ENCODE data around the gene YWHAB.
A peak's percentile ranks its signal among the peaks of the same experiment; 100 is the strongest.
"Not testable (repeated sequence)": the region's sequence is repeated elsewhere in the genome, so short reads cannot be mapped to it uniquely, and the experiment has no call there.

YWHAB gene

DNA sequence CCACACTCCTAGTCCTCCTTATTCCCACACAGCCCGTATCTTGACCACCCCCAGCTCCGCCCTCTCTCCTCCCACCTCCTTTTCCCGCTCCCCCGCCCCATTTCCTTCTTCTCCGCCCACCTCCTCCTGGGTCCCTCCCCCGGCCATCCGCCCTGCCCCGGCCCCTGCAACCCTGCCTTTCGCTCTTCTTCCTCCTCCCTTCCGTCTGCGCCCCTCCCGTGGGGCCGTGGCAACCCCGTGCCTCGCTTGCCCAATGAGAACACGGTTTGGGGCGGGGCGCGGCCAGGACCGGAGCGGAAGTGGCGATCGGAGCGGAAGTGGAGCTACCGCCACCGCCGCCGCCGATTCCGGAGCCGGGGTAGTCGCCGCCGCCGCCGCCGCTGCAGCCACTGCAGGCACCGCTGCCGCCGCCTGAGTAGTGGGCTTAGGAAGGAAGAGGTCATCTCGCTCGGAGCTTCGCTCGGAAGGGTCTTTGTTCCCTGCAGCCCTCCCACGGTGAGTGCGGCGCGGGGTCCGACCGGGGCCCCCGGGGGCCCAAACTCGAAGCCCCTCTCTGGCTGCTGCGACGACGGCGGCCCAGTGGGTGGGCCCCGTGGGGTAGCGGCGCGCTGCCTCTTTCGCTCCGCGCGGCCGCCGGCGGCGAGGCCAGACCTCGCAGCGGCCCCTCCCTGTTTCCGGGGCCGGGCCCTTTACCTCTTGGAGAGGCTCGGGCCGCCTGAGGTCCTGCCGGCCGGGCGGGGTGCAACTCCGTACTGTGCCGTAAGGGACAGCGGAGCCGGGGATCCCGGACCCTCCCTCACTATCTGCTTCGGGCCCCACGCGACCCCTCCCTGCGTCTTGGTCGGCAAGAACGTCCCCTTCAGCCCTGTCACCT, at the start of gene YWHAB:
YWHAB (plus strand) TSS at position 314 of the 874 bp plus-strand sequence. CDS start 15,829 bp downstream, outside the sequence.
- peak; percentile 88 for DNase-seq

DNA sequence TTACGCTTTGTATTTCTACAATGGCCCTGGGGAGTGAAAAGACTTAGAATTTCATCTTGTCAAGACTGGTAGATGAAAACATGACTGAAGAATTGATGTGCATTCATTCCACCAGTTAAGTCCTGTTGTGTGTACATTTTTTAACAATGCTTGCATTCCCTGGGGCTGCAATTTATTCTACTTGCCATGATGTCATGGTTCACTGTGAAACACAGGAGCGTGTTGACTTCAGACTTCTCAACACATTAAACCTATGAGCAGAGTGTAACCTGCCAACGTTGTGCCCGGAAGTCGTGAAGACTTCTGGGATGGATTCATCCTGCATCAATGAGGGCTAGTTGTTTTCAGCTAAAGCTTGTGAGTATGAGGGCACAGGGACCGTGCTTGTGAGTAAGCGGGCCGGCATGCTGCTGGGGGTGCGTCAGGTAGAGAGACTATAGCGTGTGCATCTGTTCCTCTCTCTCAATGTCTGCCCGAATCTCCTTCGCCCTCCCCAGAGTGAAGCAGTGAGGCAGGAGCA, 48.8 kb upstream of the YWHAB start:
- no peak for DNase-seq

DNA sequence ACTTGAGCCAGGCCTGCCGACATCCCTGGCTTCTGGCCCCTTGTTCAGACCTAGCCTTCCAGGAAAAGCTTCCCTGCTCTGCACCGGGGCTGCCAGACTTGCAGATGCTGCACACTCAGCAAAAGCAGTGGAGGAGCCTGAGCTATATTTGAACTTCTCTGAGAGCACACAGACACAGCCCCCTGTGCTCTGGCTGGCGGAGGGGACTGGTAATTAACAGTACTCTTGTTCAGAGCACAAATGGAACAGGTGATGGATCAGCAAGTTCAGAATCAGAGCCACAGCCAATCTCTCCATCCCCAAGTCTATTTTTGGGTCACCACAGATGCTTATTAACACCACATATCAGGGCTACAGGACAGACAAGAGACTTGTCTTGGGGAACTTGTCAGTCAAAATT, 47.6 kb upstream of the YWHAB start:
- DNase-seq = no peak

GRCh38 chr20:44838521-44838920, 47.0 kb upstream of the YWHAB start:
- DNase-seq = no peak

DNA sequence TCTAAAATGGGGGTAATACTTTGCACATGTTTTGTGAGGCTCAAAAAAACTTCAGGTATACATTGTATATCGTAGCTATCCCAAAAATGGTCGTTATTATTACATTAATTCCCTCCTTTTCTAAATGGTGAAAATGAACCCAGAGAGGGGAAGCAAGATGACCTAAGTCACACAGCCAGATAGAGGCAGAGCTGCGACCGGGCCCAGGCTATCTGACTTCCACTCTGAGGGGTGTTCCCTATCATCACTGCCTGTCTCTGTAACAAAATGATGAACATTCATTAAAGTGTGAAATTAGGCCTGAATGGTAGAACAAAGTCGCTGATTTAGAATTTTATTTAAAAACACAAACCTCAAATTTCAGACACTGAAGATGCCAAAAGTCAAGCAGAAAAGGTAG, 46.0 kb upstream of the YWHAB start:
- DNase-seq = no peak

- no peak for DNase-seq
Measured at GRCh38 chr20:44840826-44841225, 44.7 kb upstream of the YWHAB start.

GRCh38 chr20:44841955-44842354, 43.5 kb upstream of the YWHAB start:
- DNase-seq = no peak

DNA sequence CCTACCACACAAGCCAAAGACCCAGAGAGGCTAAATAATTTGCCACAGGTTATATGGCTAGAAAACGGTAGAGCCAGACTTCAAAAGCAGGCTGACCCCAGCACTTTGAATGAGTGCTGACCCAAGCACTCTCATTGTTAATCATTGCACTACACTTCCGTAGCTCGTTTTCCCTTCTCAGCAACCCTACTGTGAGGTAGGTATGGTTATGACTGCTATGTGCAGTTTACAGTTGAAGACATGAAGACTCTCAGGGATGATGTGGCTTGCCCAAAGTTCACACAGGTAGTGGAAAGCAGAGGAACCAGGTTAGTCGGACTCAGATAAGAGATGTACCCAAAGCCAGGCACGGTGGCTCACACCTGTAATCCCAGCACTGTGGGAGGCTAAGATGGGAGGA, 41.6 kb upstream of the YWHAB start:
- no peak for DNase-seq

DNA sequence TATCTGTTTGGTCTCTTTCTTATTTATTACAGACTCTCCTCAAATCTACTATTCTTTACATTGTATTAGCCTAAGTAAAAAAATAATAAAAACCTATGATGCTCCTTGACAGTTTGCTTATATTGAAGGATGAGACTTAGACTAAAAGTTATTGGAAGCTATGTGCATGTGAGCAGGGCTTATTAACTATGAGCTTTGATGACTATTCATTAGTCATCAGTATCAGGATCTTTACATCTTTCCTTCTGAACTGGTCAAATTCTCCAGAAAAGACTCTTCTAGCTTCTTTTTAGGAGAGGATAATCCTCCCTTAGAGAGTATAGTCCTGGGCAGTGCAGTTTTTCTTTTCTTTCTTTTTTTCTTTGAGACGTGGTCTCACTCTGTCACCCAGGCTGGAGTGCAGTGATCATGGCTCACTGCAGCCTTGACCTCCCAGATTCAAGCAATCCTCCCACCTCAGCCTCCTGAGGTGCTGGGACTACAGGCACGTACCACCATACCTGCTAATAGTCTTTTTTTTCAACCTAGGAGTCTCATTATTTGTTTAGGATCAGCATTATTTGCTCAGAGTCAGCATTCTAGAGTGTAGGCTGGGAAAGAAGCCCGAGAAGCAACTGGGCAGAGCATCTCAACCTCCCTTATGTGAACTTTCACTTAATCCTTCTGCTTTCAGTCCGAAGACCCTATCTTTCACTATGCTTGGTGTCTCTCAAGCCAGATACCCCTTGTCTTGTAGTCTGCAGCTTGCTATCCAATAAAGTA, 37.1 kb upstream of the YWHAB start:
- no peak for DNase-seq

DNA sequence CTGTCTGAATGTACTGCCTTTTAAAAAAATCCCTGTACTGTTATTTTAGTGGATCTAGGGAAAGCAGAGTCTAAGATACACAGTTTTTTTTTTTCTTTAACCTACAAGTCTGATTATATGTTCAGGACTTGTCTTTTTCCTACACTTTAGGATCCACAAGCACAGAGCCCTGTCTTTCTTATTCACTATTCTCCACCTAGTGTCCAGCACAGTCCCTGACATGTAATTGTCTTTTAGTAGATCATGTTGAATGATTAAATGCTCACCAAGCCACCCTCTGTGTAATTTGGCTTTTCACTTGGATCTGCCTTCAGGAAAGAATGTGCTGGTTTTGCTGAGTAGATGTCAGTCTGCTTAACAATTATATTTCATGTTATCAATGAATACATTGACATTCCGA, 35.8 kb upstream of the YWHAB start:
- no peak for DNase-seq

- DNase-seq = no peak
Measured at GRCh38 chr20:44850272-44850671, 35.2 kb upstream of the YWHAB start.

DNA sequence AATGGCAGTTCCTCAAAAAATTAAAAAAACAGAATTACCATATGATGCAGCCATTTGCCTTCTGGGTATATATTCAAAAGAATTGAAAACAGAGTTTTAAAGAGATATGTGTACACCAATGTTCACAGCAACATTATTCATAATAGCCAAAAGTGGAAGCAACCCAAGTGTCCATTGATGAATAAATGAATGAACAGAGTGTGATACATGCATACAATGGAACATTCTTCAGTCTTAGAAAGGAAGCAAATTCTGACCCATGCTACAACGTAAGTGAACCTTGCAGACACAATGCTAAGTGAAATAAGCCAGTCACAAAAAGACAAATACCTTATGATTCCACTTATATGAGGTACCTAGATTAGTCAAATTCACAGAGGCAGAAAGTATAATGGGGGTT, 34.7 kb upstream of the YWHAB start:
- no peak for DNase-seq

DNA sequence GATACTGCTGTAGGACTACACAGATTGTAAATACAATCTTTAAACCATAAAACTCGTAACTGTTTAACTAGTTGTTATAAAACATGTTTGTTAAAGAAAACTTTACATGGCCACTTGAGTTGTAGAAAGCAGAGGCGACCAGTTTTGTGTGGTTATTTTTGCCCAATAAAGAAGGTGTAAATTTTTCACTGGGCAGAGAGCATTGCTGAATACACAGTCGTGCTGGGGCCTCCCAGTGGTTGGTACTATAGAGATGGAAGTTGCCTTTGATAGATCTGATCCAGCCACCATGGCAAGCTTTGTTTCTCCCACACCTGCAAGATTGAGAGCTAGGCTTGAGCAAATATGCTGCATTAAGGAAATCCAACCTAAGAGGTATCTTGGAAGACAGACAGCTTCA, 34.0 kb upstream of the YWHAB start:
- no peak for DNase-seq

DNA sequence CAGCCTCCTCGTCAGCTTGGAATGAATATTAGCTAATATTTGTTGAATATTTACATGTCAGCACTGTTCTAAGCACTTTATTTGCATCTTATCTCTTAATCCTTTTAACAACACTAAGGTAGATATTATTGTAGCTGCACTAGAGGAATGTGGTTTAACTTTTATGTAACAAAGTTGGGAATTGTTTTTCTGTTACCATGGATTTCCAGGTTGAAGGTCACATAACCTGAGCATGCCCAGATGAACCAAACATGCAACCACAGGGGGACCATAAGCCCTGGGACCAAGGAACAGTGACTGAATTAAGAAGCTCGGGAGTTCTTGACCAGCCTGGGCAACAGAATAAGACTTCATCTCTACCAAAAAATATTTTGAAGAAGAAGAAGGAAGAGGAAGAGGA, 29.1 kb upstream of the YWHAB start:
- DNase-seq = no peak

- DNase-seq = no peak
Measured at GRCh38 chr20:44856856-44857448, 28.6 kb upstream of the YWHAB start.

GRCh38 chr20:44858606-44859360, 26.7 kb upstream of the YWHAB start:
- no peak for DNase-seq

DNA sequence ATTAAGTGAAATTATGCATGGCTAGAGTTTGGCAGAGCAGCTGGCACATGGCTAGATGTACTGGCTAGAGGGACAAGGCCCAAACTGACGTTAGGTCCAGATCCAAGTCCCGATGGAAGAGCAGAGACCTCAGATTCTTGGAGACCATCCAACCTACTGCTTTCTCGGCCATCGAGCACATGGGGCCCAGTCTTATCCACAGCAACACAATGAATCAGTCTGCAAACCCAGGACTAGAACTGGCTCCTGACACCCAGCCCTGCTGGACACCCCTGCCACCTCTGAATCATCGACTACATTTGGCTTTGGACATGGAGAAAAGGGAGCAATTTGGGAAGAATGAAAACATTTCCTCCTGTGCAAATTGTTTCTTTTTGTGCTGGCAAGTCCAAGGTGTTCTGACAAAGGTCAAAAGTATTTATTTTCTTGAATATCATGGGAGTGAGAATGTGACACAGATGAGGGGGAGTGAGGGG, 23.9 kb upstream of the YWHAB start:
- no peak for DNase-seq

- DNase-seq = no peak
Measured at GRCh38 chr20:44862286-44862685, 23.2 kb upstream of the YWHAB start.

DNA sequence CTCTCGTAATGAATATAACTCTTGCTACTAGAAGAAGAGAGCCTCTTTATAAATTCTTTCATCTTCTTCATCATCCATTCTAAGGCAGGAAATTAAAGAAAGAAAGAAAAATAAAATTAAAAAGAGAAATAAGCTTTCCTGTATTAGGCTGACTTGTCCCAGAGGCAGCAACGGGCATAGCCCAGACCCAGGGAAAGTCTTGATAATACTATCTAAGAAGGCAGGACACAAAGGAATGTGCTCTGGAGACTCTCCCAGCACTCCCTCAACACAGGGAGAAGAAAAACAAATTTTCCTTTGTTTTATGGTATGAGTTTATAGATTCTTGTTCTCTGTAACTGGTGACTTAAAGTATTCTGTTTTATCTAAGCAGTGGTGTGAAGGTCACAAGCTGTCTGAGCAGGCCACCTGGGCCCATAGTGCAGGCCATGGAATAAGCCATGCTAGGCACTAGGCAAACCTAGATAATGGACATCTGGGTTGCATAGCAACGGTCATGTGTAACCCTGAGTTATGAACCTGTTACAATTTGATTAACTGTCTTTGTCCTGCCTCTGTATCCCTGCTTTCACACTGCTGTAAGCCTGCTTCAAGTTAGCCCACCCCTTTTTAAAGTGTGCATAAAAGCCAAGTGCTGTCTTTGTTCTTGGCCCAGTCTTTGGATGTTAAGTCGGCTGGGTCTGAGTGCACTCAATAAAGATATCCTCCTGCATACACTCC, 22.0 kb upstream of the YWHAB start:
- DNase-seq = not testable (repeated sequence)

DNA sequence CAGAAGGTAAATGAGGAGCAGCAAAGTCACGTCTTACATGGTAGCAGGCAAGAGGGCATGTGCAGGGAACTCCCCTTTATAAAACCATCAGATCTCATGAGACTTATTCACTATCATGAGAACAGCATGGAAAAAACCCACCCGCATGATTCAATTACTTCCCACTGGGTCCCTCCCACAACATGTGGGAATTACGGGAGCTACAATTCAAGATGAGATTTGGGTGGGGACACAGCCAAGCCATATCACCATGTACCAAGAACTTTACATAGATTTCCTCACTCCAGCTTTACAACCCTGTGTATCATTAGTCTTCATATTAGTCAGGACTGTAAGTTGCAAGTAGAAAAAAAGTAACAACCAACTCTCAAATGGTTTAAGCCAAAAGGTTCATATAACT, 21.0 kb upstream of the YWHAB start:
- not testable (repeated sequence) for DNase-seq

DNA sequence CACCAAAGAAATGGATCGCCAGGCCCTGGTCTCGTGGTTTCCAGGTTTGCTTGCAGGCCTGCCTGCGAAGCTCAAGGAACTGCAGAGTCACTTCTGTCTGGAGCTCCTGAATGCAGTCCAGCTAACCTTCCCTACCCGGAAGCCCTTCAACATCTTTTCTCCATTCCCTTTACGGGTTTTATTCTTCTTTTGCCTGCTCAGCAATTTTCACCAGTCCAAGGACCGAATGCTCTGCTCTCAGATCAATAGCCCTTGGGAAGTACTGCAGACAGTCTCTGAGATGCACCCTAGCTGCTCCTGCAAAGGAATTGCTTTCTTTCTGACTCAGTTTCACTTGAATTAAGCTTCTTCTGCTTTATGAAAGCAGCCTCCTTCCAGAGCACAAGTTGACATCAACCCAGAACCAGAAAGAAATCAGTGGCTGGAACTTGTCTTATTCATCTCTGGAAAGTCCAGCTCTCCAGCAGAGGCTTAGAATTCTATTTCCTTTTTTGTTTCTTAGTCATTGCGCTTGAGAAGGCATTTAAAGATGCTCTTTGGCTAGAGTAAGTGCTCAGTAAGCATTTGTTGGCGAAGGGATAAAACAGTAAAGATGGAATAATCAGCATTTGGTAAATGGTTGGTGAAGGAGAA, 18.7 kb upstream of the YWHAB start:
- DNase-seq = no peak

Measured in SHP77 treated with DMSO at 0.1 percent for 48 hours (cell line).